Neuronal stem cell (in vitro differentiated cells): Measurements from ENCODE around the gene THAP8.

Source experiments
- DNase-seq: peaks from one replicate; pipeline ENCODE4 v3.0.0-alpha.2; 2013; ENCODE audit warnings: low spot score
- H2AFZ ChIP-seq: one replicate; pipeline ENCODE4 v1.6.1; 2013; ENCODE audit warnings: mild to moderate bottlenecking, low read length, inconsistent platforms
- H2AK5ac ChIP-seq: 2 replicates; pipeline ENCODE4 v1.6.1; 2013; ENCODE audit warnings: low read depth, mild to moderate bottlenecking, inconsistent platforms, low read length, moderate library complexity, mixed read lengths
- H2BK120ac ChIP-seq: 2 replicates; pipeline ENCODE4 v1.6.1; 2013; ENCODE audit warnings: low read depth, mild to moderate bottlenecking, inconsistent platforms, low read length, moderate library complexity, mixed read lengths
- H2BK12ac ChIP-seq: one replicate; pipeline ENCODE4 v1.6.1; 2013; ENCODE audit warnings: low read length, inconsistent platforms
- H2BK15ac ChIP-seq: 2 replicates; pipeline ENCODE4 v1.6.1; 2013; ENCODE audit warnings: mild to moderate bottlenecking, low read length, inconsistent platforms, mixed read lengths
- H2BK5ac ChIP-seq: one replicate; pipeline ENCODE4 v1.6.1; 2013; ENCODE audit warnings: inconsistent platforms, mild to moderate bottlenecking, low read length, moderate library complexity
- H3K14ac ChIP-seq: one replicate; pipeline ENCODE4 v1.6.1; 2013; ENCODE audit warnings: low read length, inconsistent platforms
- H3K18ac ChIP-seq: 2 replicates; pipeline ENCODE4 v1.6.1; 2013; ENCODE audit warnings: low read length, inconsistent platforms
- H3K23ac ChIP-seq: 2 replicates; pipeline ENCODE4 v1.6.1; 2013; ENCODE audit warnings: low read depth, mild to moderate bottlenecking, mixed read lengths, low read length, inconsistent platforms; ENCODE audit not compliant: poor library complexity
- H3K27ac ChIP-seq: replicated peaks from 3 replicates; pipeline ENCODE4 v1.5.1; 2013; ENCODE audit warnings: low read length, inconsistent platforms
- H3K27me3 ChIP-seq, 3 experiments: 2 replicates each; pipeline ENCODE4 v1.6.1; 2013; ENCODE audit warnings: low read length in 3 of 3, mild to moderate bottlenecking in 2 of 3, inconsistent platforms in 1 of 3, low read depth in 1 of 3, mixed read lengths in 1 of 3, moderate library complexity in 1 of 3; ENCODE audit not compliant: control insufficient read depth in 3 of 3, insufficient read depth in 3 of 3
- H3K36me3 ChIP-seq, 2 donors: replicated peaks in 1 of 2; 2 replicates each; pipeline ENCODE4 v1.6.1; 2013; ENCODE audit warnings: low read length in 2 of 2; ENCODE audit not compliant: control insufficient read depth in 2 of 2, insufficient read depth in 2 of 2
- H3K4ac ChIP-seq: 2 replicates; pipeline ENCODE4 v1.6.1; 2013; ENCODE audit warnings: inconsistent platforms, mild to moderate bottlenecking, low read length, moderate library complexity
- H3K4me1 ChIP-seq, 2 donors: 1 replicate in 1 of 2; 2 replicates in 1 of 2; pipeline ENCODE4 v1.6.1; 2013; ENCODE audit warnings: low read length in 2 of 2, low read depth in 1 of 2; ENCODE audit not compliant: control insufficient read depth in 2 of 2, insufficient read depth in 1 of 2
- H3K4me2 ChIP-seq: one replicate; pipeline ENCODE4 v1.6.1; 2013; ENCODE audit warnings: mild to moderate bottlenecking, low read length, inconsistent platforms; ENCODE audit not compliant: insufficient read depth, poor library complexity, severe bottlenecking
- H3K4me3 ChIP-seq, 2 donors: 2 replicates each; pipeline ENCODE4 v1.5.1; 2013; ENCODE audit warnings: low read length in 2 of 2, mild to moderate bottlenecking in 2 of 2, inconsistent platforms in 1 of 2, moderate library complexity in 1 of 2
- H3K79me1 ChIP-seq: one replicate; pipeline ENCODE4 v1.6.1; 2013; ENCODE audit warnings: low read depth, mild to moderate bottlenecking, inconsistent platforms, low read length, moderate library complexity
- H3K9ac ChIP-seq: one replicate; pipeline ENCODE4 v1.6.1; 2013; ENCODE audit warnings: mild to moderate bottlenecking, low read depth, low read length, inconsistent platforms; ENCODE audit not compliant: poor library complexity
- H3K9me3 ChIP-seq, 2 donors: replicated peaks in 1 of 2; 2 replicates each; pipeline versions ENCODE3 to v1.6.1; 2013; ENCODE audit warnings: low read length in 2 of 2, mild to moderate bottlenecking in 2 of 2, inconsistent platforms in 1 of 2, low read depth in 1 of 2, mixed read lengths in 1 of 2, moderate library complexity in 1 of 2; ENCODE audit not compliant: control insufficient read depth in 2 of 2, insufficient read depth in 1 of 2
- H4K8ac ChIP-seq: one replicate; pipeline ENCODE4 v1.6.1; 2013; ENCODE audit warnings: low read depth, mild to moderate bottlenecking, inconsistent platforms, low read length, moderate library complexity
- H4K91ac ChIP-seq: one replicate; pipeline ENCODE4 v1.6.1; 2013; ENCODE audit warnings: low read length, low read depth, mild to moderate bottlenecking, inconsistent platforms; ENCODE audit not compliant: poor library complexity
- WGBS, 2 donors: extraction: QIAGEN DNeasy Blood & Tissue Kit; methylation state at CpG; one replicate each; pipeline ENCODE4 v1.1.7; 2013; ENCODE audit warnings: missing lambda C conversion rate in 2 of 2, mixed read lengths in 1 of 2; ENCODE audit not compliant: insufficient read length in 2 of 2, insufficient replicate concordance in 1 of 2; ENCODE audit errors: extremely low coverage in 2 of 2; 5-methylcytosine and 5-hydroxymethylcytosine counted together

THAP8 gene

GRCh38 chr19:36093146-36093662 is 39.1 kb upstream of the THAP8 start:
- no CpG with 5 or more reads among the region's 5 CpGs for WGBS, 2 donors
- Histone ChIP-seq H3K27me3 (no peaks in the 10 kb centered on the region), H3K18ac (no peak overlapping the region), H2AFZ (no peak overlapping the region), H4K8ac (no peak overlapping the region), H3K36me3 (peaks cover 47 to 94% of the 10 kb centered on the region in 2 donors), H2BK15ac (no peak overlapping the region), H3K14ac (no peak overlapping the region), H3K23ac (no peak overlapping the region), H3K9me3 (no peaks in the 10 kb centered on the region), H2BK120ac (no peak overlapping the region), H3K4me2 (no peak overlapping the region), H3K4me3 (no peak overlapping the region), H2BK5ac (no peak overlapping the region), H2BK12ac (no peak overlapping the region), H3K4ac (no peak overlapping the region), H4K91ac (no peak overlapping the region), H2AK5ac (no peak overlapping the region), H3K79me1 (no peaks in the 10 kb centered on the region), H3K4me1 (peaks cover 0 to 8% of the 10 kb centered on the region in 2 donors), H3K9ac (no peak overlapping the region), H3K27ac (no peak overlapping the region)
- DNase-seq: no peak

DNA sequence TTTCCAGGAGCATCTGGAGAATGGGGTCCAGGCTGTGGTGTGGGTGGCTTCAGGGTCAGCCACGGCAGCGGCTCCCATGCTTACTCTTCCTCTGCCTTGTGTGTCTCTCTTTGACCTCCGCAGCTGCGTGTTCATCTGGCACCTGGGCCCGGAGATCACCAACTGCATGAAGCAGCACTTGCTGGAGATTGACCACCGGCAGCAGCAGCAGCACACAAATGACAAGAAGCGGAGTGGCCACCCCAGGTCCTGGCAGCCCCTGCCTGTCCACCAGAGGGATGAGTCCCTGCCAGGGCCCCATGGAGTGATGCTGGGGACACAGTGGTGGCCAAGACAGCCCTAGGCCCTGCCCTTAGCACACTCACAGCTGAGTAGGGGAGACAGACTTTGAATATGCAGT is 38.5 kb upstream of the THAP8 start:
- Histone ChIP-seq H3K4me1 (peaks cover 0 to 8% of the 10 kb centered on the region in 2 donors), H2AFZ (no peak overlapping the region), H3K4me3 (peak overlapping the region in 1 of 2 donors; percentile 26), H3K14ac (no peak overlapping the region), H3K9ac (no peak overlapping the region), H3K9me3 (no peaks in the 10 kb centered on the region), H3K79me1 (no peaks in the 10 kb centered on the region), H3K27me3 (no peaks in the 10 kb centered on the region), H3K4ac (no peak overlapping the region), H3K36me3 (peaks cover 50 to 94% of the 10 kb centered on the region in 2 donors), H3K23ac (no peak overlapping the region), H2AK5ac (no peak overlapping the region), H3K27ac (no peak overlapping the region), H4K91ac (no peak overlapping the region), H2BK5ac (no peak overlapping the region), H2BK15ac (no peak overlapping the region), H3K4me2 (no peak overlapping the region), H3K18ac (peak overlapping the region; percentile 9), H2BK12ac (no peak overlapping the region), H2BK120ac (peak overlapping the region; percentile 27), H4K8ac (no peak overlapping the region)
- no peak for DNase-seq
- no CpG with 5 or more reads among the region's 7 CpGs for WGBS, 2 donors

GRCh38 chr19:36090910-36091695 is 37.0 kb upstream of the THAP8 start:
- Histone ChIP-seq H3K27ac (no peak overlapping the region), H3K14ac (no peak overlapping the region), H3K4me3 (no peak overlapping the region), H3K9ac (no peak overlapping the region), H2AFZ (no peak overlapping the region), H4K8ac (no peak overlapping the region), H2BK15ac (no peak overlapping the region), H3K36me3 (peaks cover 54 to 94% of the 10 kb centered on the region in 2 donors), H2AK5ac (no peak overlapping the region), H3K79me1 (no peaks in the 10 kb centered on the region), H2BK120ac (no peak overlapping the region), H4K91ac (no peak overlapping the region), H2BK12ac (no peak overlapping the region), H2BK5ac (no peak overlapping the region), H3K4me2 (no peak overlapping the region), H3K23ac (no peak overlapping the region), H3K4ac (no peak overlapping the region), H3K4me1 (no peaks in the 10 kb centered on the region), H3K27me3 (no peaks in the 10 kb centered on the region), H3K9me3 (peaks cover 0 to 2% of the 10 kb centered on the region in 2 donors), H3K18ac (no peak overlapping the region)
- no CpG with 5 or more reads among the region's 13 CpGs for WGBS, 2 donors
- DNase-seq: no peak

DNA sequence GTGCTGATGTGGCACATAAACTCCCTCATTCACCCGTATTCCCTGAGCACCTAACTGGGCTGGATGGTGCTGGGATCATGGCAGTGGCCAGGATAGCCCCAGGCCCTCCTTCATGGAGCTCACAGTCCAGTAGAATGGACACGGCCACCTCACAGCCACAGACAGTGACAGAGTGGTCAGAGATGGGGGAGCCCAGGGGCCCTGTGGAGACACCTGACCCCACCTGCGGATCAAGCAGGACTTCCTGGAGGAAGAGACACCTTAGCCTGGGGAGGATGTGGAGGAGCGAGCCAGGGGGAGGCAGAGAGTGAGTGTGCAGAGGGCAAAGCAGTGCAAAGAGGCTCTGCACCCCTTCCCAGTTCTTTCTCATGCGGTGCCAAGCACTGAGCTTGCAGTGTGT is 35.8 kb upstream of the THAP8 start:
- Histone ChIP-seq H3K14ac (no peak overlapping the region), H3K36me3 (peaks cover 54 to 93% of the 10 kb centered on the region in 2 donors), H4K8ac (no peak overlapping the region), H2BK12ac (no peak overlapping the region), H3K4ac (no peak overlapping the region), H3K4me2 (no peak overlapping the region), H3K27ac (no peak overlapping the region), H3K9me3 (peaks cover 0 to 2% of the 10 kb centered on the region in 2 donors), H3K4me3 (no peak overlapping the region), H3K79me1 (no peaks in the 10 kb centered on the region), H2BK120ac (no peak overlapping the region), H3K23ac (no peak overlapping the region), H2AFZ (no peak overlapping the region), H2BK15ac (no peak overlapping the region), H2BK5ac (no peak overlapping the region), H3K18ac (no peak overlapping the region), H3K27me3 (no peaks in the 10 kb centered on the region), H2AK5ac (no peak overlapping the region), H4K91ac (no peak overlapping the region), H3K9ac (no peak overlapping the region), H3K4me1 (no peaks in the 10 kb centered on the region)
- no peak for DNase-seq
- no CpG with 5 or more reads among the region's 5 CpGs for WGBS, 2 donors
